GM19452 (cell line): ENCODE measurements around the gene DET1.
A peak's percentile ranks its signal among the peaks of the same experiment; 100 is the strongest.
"Not testable (repeated sequence)": the region's sequence is repeated elsewhere in the genome, so short reads cannot be mapped to it uniquely, and the experiment has no call there.

ENCODE experiments used
- ATAC-seq: cut with Tn5 transposase; IDR thresholded peaks from one replicate; pipeline ENCODE4 v1.9.1; 2021; ENCODE audit not compliant: unreplicated experiment

Gene DET1

DNA sequence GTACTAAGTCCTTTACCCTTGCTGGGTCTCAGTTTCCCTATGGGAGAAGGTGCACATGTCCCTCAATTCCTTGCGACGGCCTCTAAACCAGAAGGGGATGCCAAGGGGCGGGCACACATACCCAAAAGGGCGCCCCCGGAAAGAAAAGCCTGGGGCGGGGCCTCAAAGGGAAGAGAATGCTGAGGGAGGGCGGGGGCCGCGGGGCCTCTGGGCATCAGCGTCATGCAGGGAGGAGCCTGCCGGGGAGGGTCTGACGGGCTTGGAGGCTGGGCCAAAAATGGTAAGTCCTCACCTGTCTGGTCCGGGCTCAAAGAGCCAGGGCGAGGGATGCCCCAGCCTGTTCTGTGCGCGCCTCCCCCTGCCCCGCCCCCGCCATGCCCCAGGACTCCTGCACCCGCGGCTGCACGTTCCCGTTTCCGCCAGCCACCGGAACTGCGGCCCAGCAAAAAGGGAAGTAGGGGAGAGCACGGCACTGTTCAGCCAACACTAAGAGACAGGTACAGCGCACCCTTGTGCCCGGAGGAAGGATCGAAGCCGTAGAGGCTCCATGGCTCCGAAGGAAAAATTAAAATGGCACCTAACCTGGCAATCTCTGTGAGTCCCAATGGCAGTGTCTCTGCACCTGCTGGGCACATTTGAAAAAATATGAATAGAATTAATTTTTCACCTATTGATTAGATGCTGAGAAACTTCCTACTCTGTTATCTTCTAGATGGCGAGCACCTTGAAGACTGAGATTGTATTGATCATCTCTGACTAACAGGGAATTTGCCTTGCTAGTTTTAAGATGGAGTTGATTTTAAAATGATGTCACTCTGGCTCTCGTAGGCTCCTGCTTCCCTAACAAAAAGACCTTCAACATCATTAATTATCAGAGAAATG is at the start of gene DET1:
Gene DET1 (minus strand): TSS at position 434 of the 882 bp plus-strand sequence. CDS start 14,976 bp downstream, outside the sequence.
- ATAC-seq, result peak; percentile 98

DNA sequence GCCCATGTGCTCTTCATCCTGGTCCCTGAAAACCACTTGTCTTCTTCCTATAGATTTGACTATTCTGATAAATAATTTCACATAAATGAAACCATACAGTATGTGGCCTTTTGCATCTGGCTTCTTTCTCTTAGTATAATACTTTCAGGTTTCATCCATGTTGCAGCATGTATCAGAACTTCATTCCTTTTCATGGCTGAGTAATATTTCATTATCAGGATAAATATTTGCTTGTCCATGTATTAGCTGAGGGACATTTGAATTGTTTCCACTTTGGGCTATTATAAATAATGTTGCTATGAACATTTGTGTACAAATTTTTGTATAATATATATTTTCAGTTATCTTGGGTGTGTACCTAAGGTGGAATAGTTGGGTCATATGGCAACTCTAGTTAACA is 44.9 kb upstream of the DET1 start:
- no peak for ATAC-seq

DNA sequence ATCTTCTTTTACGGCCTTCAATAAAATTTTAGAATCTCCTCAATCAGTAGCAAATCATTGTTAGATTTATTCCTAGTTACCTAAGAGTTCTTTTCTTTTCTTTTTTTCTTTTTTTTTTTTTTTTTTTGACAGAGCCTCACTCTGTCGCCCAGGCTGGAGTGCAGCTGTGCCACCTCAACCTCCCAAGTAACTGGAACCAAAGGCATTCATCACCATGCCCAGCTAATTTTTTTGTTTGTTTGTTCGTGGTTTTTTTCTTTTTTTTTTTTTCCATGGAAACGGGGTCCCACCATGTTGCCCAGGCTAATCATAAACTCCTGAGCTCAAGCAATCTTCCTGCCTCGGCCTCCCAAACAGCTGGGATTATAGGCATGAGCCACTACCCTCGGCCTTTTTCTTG is 44.3 kb upstream of the DET1 start:
- no peak for ATAC-seq

DNA sequence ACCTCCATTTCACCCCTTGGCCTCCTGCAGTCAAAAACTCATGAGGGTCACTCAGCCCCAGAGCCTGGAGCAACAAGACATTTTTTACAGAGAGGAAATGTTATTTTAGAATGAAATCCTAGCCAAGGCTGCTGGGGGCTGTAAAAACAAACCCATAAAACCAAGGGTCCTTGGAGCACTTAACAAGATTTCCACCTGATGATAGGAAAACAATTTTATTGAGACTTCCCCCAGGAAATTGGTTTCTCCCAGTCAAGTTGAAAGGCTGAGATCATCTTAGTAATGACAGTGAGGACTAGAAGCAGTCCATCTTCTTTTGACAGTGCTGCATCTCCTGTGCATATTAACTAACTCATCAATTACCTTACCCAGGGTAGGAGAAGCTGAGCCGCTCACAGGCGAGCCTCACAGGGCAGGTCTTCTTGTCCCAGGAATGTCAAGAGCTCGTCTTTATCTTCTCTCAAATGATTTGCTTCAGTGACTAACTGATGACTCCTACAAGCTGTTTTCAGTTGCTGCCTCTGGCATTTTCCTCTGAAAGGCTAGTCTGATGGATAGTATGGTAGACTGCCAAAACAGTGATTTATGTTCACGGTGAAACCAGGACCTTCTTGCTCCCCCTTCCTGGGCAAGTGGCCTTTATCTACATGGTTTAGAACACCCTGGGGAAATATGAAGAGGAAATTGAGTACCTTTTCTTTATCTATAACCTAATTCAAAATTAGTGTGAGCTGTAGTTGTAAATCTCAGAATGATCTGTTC is 40.1 kb upstream of the DET1 start:
- no peak for ATAC-seq

DNA sequence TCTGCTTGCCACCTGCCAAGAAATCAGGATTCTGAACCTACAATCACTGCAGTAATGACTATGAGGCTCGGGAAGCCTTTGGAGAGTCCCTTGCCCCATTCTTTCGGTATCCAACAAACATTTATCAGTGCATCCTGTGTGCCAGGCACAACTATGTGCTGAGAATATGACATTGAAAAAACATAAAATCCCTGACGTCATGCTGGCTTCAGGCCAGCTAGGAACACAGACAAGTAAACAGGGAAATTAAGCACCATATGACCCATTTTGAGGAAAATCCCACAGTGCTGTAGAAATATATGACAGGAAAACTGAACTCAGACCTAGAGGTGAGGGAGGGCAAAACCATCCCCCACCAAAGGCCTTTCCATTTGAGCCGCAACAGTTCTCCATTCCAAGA is 34.1 kb upstream of the DET1 start:
- ATAC-seq, result no peak

DNA sequence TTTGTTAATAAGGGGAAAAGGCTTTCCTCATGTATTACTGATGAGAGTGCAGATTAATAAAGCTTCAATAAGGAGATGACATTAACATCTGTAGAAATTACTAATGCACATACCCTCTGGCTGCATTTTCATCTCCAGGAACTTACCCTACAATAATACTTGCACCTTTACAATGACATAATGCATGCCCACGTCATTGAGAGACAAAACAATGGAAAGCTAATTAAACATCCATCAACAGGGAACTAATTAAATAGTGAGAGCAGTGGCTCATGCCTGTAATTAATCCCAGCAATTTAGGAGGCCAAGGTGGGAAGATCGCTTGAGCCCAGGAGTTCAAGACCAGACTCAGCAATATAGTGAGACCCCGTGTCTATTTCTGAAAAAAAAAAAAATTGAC is 32.8 kb upstream of the DET1 start:
- ATAC-seq, result no peak

DNA sequence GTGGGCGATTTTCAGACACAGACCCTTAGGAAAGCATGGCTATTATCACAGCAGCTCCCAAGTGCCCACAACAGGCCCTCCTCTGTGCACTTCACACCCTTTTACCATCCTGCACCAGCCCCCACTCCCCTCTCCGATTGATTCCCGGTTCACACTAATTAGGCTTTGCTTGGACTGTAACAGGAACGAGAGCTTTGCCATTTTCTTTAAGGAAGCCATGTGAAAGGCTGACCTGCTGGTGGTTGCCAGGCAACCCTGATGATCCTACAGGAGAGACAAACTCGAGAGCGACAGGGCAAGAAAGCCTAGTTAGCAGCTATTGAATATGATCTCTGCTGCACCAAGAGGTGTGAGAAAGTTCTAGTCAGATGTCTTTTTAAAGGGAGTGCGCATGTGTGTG is 28.2 kb upstream of the DET1 start:
- ATAC-seq, result no peak

DNA sequence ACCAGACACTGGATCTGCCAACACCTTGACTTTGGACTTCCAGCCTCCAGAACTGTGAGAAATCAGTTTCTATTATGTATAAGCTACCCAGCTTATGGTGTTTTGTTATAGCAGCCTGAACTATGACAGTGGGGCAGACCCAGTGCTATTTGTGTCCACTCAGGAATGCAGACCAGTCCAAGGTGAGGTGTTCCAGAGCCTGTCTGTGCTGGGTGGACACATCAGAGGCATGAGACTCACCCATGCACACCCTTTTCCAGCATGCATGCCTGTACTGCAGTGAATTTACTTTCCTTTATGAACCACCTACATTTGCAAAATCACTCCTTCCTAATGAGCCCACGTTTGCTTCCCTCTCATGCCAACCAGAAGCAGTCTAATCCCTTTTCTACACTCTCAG is 27.6 kb upstream of the DET1 start:
- no peak for ATAC-seq

DNA sequence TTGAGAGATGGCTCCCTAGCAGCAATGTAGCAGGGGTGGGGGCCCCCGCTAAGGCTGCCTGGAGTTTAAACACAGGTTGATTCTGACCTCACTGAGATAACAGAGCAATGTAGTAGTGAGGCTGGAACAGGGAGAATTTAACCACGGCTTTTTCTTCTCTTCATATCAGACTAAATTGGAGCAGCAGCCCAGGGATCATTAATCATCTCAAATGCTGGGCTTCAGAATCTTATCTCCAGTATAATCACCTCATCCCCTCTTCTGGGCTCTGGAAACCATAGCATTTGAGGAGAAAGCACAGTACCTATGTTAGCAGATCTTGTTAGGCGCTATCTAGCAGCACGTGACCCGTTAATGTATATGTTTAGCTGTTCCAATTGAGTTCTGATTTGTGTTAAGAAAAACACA is 25.4 kb upstream of the DET1 start:
- ATAC-seq, result no peak

DNA sequence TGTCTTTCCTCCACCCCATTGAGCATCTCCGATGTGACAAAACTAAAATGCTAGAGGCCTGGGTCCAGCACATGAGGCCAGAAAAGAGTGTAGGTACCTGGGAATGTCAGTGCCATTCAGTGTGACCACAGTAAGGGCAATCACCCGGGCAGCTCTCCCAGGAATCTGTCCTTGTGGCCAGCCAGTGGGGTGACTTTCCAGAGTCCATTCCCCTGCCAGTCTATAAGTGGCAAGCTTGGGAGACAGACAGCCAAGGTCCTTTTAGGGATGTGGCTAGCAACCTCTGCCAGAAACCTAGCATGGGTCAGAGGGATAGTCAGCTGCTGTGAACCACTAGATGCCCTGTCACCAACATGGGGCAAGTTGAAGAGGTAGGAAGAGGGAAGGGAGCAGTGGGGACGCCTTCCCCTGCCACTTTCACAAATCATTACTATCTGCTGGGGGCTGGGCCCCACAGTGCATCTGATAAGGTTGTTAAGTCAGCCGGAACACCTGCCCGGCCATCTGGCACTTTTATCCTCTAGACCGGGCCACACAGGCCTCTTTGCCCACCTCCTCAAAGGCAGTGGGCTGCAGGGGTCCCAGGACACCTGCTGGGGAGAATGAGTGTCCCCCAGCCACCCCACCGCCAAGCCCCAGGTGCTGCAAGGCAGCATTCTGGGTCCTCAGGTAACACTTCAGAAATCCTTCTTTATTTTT is 24.8 kb upstream of the DET1 start:
- ATAC-seq, result no peak

DNA sequence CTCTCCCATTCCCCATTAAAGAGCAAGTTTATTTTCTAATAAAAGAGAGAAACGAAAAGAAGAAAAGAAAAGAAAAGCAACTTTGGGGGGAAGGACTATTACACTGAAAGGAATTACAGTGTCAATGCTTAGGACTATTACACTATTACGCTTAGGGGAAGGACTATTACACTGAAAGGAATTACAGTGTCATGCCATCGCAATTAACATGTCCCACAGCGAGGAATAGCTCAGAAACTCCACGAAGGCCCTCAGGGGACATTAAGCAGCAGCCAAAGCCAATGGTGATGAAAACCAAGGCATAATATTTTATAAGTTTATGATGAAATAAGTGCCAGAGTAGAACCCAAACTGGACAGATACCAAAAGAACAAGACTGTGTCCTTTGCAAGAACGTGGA is 22.1 kb upstream of the DET1 start:
- no peak for ATAC-seq

DNA sequence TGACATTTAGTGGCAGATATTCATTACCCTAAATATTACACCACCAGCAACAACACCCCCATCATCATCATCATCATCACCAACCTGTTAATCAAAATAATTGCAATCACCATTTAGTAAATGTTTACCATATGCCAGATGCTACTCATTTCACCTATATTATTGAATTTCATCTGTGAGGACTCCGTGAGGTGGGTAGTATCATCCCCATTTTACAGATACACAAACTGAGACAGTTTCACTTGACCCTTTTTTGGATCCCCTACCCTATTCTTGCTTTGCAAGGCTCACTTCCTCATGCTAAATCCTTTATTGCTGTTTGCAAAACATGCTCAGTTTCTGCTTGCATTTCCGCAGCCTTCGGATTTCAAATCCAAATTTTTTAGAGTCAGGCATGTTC is 18.3 kb upstream of the DET1 start:
- ATAC-seq, result no peak

DNA sequence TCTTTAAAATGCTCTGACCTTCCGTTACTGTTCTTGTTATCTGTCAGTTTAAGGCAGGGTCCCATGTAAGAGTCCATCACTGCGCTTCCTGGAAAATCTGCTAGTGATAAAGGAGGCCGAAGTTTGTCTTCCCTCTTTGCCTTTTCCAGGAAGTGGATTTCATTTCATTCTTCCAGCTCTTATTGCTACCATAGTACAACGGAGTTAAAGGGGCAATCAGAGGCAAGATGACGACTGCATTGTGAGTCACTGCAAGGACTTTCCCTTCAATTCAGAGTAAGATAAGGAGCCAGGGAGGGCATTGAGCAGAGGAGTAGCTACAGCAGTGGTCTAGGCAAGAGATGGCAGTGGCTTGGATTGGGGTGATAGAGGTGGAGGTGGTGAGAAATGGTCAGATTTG is 17.2 kb upstream of the DET1 start:
- no peak for ATAC-seq

DNA sequence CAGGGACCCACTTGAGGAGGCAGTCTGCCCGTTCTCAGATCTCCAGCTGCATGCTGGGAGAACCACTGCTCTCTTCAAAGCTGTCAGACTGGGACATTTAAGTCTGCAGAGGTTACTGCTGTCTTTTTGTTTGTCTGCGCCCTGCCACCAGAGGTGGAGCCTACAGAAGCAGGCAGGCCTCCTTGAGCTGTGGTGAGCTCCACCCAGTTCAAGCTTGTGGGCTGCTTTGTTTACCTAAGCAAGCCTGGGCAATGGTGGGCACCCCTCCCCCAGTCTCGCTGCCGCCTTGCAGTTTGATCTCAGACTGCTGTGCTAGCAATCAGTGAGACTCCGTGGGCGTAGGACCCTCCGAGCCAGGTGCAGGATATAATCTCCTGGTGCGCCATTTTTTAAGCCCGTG is 13.1 kb upstream of the DET1 start:
- ATAC-seq, result not testable (repeated sequence)

DNA sequence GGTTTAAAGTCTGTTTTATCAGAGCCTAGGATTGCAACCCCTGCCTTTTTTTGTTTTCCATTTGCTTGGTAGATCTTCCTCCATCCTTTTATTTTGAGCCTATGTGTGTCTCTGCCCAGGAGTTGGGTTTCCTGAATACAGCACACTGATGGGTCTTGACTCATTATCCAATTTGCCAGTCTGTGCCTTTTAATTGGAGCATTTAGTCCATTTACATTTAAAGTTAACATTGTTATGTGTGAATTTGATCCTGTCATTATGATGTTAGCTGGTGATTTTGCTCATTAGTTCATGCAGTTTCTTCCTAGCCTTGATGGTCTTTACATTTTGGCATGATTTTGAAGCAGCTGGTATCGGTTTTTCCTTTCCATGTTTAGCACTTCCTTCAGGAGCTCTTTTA is 11.5 kb upstream of the DET1 start:
- ATAC-seq, result not testable (repeated sequence)

DNA sequence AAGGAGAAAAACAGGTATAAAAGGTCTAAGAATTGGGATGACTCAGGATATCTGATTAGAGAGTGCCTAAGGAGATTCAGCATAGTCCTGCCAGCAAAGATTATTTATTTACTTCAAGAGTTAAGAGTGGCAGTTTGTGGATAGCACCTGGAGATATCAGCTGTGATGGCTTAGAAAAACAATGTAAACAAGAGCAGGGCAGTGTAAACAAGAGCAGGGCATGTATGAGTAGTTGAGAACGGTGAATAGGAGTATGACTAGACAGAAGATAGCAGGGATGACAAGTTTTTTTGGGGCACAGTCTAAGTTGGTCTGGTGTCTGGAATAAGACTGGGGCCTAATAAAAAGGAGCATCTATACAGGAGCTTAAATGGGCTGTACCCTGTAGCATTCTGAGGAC is 1.5 kb upstream of the DET1 start:
- ATAC-seq, result not testable (repeated sequence)

DNA sequence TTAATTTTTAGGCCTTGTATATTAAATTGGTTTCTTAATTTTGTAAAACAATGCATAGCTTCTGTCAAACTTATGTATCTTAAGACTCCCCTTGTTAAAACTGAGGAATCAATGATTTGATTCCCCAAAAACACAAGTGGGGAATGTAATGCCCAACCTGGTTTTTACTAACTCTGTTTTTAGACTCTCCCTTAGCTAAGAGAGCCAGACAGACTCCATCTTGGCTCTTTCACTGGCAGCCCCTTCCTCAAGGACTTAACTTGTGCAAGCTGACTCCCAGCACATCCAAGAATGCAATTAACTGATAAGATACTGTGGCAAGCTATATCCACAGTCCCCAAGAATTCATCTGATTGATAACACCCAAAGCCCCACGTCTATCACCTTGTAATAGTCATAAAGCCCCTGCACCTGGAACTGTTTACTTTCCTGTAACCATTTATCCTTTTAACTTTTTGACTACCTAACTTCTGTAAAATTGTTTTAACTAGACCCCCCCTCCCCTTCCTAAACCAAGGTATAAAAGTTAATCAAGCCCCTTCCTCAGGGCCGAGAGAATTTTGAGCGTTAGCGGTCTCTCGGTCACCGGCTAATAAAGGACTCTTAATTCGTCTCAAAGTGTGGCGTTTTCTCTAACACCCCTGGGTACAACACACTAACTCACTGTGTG is 768 bp downstream of the DET1 start:
- ATAC-seq, result not testable (repeated sequence)

DNA sequence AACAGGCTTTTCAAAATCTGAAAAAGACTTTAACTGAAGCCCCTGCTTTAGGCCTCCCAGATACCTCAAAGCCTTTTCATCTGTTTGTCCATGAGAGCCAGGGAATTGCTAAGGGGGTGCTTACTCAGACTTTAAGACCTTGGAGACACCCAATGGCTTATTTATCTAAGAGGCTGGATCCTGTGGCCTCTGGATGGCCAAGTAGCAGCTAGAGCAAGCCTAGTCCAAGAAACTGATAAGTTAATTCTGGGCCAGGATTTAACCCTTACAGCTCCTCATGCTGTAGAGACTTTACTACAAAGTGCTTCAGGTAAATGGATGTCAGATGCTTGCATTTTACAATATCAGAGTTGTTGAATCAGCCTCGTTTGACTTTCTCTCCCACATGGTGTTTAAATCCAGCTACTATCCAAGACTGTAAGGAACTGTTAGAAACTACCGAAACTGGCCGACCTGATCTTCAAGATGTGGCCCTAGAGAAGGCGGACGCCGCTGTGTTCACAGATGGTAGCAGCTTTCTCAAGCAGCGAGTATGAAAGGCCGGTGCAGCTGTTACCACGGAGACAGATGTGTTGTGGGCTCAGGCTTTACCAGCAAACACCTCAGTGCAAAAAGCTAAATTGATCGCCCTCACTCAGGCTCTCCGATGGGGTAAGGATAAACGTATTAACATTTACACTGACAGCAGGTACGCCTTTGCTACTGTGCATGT is 3.3 kb downstream of the DET1 start:
- ATAC-seq, result no peak

DNA sequence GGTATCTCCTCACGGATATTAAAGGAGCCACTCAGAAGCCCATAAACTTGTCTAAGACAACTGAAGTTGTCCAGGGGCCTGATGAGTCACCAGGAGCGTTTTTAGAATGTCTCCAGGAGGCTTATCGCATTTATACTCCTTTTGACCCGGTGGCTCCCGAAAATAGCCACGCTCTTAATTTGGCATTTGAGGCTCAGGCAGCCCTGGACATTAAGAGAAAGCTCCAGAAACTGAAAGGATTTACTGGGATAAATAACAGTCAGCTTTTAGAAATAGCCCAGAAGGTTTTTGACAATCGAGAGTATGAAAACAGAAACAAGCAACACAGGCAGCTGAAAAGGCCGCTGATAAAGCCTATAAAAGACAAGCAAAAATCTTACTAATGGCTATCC is 4.1 kb downstream of the DET1 start:
- no peak for ATAC-seq

DNA sequence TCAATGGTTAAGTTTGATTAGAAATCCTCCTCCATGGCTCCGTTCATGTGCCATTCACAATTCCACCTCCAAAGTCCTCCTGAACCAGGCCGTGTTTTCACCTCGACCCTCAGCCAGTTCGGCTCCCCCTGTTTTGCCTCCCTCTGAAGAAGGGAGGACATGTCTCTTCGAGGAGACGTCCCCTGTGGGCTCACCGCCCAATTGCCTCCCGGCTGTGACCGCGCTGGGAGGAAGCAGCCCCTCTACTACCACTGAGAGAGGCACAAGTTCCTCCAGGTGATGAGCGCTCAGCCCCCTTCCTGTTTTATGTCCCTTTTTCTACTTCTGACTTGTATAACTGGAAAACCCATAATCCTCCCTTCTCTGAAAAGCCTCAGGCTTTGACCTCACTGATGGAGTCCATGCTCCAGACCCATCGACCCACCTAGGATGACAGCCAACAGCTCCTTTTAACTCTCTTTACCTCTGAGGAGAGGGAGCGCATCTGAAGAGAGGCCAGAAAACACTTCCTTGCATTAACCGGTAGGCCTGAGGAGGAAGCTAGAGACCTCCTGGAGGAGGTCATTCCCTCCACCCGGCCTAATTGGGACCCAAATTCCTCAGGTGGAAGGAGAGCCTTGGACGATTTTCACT is 4.7 kb downstream of the DET1 start:
- ATAC-seq, result no peak
